ENCODE data around the gene RFXANK.
A peak's percentile ranks its signal among the peaks of the same experiment; 100 is the strongest.

Gene RFXANK

DNA sequence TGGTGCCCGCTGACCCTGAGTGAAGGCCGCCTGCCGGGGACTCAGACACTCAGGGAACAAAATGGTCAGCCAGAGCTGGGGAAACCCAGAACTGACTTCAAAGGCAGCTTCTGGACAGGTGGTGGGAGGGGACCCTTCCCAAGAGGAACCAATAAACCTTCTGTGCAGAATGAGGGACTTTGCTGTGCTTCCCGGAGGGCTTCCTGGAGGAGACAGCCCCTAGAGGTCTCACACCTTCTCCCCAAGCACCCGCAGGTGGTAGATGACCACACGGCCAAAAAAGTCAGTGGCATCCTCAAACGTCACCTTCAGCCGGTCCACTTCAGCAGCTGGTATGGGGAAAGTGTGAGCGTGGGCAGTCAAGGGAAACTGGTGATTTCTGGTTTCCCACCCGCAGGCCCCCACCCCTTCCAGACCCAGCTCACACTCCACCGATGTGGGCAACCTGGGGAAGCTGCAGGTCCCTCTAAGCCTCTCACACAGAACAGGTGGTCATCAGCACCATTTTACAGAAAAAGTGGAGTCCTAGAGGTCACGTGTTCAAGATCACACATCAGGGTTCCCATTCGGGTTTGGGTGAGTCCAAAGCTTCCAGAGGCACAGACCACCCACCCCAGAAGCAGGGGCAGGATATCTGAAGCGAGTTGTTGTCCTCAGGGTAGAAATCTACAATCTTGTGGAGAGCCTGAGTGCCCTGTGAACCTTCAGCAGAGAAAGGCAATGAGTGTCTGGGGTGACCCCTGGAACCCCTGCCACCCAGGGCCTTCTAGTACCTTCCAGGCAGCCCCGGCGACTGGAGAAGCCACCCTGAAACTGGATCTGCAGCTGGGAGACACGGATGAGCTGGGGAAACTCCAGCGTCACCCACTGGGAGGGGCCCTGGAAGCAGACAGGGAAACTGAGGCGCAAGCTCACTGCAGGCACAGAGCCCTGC is 9.9 kb downstream of the RFXANK start:
- TF ChIP-seq, protein P1, sequence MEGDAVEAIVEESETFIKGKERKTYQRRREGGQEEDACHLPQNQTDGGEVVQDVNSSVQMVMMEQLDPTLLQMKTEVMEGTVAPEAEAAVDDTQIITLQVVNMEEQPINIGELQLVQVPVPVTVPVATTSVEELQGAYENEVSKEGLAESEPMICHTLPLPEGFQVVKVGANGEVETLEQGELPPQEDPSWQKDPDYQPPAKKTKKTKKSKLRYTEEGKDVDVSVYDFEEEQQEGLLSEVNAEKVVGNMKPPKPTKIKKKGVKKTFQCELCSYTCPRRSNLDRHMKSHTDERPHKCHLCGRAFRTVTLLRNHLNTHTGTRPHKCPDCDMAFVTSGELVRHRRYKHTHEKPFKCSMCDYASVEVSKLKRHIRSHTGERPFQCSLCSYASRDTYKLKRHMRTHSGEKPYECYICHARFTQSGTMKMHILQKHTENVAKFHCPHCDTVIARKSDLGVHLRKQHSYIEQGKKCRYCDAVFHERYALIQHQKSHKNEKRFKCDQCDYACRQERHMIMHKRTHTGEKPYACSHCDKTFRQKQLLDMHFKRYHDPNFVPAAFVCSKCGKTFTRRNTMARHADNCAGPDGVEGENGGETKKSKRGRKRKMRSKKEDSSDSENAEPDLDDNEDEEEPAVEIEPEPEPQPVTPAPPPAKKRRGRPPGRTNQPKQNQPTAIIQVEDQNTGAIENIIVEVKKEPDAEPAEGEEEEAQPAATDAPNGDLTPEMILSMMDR (IDR thresholded peaks at IDR 0.05; ENCODE audit: low read depth, low read length, missing control alignments): no peak
- H3K4me3 ChIP-seq (replicated peaks; ENCODE audit: low read depth, low read length): peak overlapping the region; percentile 70
- no peak for DNase-seq (ENCODE audit: extremely low read depth, low read depth)

DNA sequence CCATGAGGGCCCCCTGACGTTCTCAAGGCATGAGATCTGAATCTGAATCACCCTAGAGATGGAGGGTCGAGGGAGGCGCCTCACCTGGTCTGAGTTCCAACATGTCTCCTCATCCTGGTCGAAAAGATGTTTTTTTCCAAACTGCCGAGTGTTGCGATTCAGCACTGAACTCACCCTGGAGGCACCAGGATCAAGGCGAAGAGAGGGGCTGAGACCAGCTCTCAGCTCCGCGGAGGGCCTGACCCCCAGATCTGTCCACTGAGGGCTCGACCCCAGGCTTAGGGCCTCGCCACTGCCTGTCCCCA is 10.6 kb downstream of the RFXANK start:
- TF ChIP-seq, protein P1 (IDR thresholded peaks at IDR 0.05; ENCODE audit: low read depth, low read length, missing control alignments): no peak
- peak overlapping the region; percentile 70 for H3K4me3 ChIP-seq (replicated peaks; ENCODE audit: low read depth, low read length)
- no peak for DNase-seq (ENCODE audit: extremely low read depth, low read depth)

DNA sequence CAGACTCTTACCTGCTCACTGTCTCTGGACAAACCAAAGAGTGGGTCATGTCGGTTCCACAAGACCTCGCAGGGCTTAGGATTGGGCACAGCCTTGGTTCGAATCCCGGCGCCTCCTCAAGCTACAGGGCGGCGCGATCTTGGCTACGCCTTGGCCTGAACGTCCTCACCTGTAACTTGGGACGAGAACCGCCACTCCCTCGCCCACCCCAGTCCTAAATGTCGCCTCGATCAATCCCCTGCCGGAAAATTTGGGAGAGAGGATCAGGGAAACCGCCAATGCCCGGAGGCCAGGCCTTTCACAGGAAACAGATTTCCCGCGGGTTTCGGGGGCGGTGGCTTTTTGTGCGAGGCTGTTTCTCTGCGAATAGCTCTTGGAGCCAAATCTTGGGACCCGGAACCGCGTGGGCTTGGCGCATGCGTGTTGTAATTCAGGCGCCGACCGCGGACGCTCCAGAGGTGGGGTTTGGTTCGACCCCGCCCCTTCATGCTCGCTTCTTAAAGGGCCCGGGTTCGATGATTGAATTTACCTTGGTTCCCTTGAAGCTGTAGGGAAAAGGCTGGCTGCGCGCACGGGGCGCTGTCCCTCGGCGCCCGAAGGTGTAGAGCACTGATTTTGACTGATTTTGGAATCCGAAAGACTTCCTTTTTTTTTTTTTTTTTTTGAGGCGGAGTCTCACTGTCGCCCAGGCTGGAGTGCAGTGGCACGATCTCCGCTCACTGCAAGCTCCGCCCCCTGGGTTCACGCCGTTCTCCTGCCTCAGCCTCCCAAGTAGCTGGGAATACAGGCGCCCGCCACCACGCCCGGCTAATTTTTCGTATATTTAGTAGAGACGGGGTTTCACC is 11.2 kb downstream of the RFXANK start, which contains the start of gene NR2C2AP:
NR2C2AP (minus strand) TSS at position 403 of the 845 bp plus-strand sequence; CDS start at position 49, 354 bp downstream.
- DNase-seq (ENCODE audit: extremely low read depth, low read depth): peak; percentile 82
- TF ChIP-seq, protein P1 (IDR thresholded peaks at IDR 0.05; ENCODE audit: low read depth, low read length, missing control alignments): no peak
- peak within 1 kb of the TSS; percentile 70 for H3K4me3 ChIP-seq (replicated peaks; ENCODE audit: low read depth, low read length)

DNA sequence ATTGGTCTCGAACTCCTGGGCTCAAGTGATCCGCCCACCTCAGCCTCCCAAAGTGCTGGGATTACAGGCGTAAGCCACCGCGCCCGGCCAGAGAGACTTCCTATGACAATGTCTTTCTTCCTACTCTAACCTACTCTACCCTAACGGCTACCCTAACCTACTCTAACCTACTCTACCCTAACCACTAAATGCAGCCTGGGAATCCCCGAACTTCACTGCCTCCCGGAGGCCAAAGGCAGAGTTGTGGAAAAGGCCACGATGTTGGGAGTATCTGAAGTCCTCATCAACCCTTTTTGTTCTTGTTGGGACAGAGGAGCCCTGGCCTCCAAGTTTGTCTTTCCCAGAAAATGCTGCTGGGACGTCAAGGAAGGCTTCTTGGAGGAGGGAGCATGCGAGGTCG is 12.1 kb downstream of the RFXANK start:
- no peak for DNase-seq (ENCODE audit: extremely low read depth, low read depth)
- TF ChIP-seq, protein P1 (IDR thresholded peaks at IDR 0.05; ENCODE audit: low read depth, low read length, missing control alignments): no peak
- no peak overlapping the region for H3K4me3 ChIP-seq (replicated peaks; ENCODE audit: low read depth, low read length)

DNA sequence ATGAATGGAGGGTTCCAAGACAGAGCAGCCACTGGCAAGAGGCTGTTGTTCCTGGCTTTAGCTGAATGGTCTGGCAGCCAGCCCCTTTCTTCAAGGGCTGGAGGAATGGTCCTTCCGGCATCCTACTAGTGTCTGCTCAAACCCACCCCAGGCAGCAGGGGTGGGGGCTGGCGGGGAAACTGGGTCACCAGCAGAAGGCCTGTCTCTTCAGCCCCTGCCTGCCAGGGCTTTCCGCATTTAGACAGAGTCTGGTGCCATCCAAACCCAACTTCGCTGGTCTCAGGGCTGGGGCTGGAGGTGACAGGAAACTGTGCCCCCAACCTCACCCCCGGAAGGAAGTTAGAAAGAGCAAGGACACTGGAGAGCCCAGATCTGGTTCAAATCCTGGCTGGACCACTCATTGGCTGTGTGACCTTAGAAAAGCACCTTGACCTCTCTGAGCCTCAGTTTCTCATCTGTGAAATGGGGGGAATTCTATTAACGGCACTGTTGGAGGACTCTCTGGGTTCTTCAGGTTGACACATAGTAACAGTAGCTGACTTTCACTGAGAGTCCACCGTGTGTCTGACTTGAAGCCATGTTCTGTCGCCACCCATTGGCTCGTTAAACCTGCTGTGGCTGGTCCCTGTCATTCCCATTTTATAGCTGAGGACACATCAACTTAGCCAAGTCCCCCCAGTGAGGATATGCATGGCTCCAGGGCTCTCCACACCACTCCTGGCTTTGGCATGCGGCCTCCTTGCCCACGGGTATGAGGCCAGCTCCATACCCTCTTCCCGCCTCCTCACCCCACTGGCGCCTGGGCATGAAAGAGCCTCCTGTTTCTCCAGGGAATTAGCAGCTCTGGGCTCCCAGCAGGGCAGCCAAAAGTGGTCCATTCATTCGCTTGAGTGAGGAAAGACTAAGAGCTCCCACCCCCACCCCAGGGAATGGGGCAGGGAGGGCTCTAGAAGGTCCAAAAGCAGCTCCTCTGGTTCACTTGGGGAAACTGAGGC is 13.7 kb downstream of the RFXANK start:
- H3K4me3 ChIP-seq (replicated peaks; ENCODE audit: low read depth, low read length): no peak overlapping the region
- no peak for DNase-seq (ENCODE audit: extremely low read depth, low read depth)
- TF ChIP-seq, protein P1 (IDR thresholded peaks at IDR 0.05; ENCODE audit: low read depth, low read length, missing control alignments): no peak

DNA sequence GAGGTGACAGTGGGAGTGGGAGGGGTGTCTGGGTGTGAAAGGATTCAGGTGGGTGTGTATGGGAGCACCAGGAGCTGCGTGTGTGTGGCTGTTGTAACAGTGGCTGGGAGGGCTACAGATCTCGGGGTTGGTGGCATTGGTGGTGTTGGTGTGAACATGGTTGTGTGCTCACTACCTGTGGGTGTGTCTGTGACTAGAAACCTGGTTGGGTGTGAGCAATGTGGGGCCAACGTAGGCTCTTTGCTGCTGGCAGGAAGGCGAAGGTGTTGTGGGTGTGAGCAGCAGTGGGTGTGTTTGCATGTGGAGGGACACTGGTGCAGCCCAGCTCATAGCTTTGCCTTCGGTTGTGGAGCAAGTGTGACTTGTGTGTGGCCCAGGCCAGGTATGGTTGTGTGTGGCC is 14.9 kb downstream of the RFXANK start:
- DNase-seq (ENCODE audit: extremely low read depth, low read depth): no peak
- TF ChIP-seq, protein P1 (IDR thresholded peaks at IDR 0.05; ENCODE audit: low read depth, low read length, missing control alignments): no peak
- no peak overlapping the region for H3K4me3 ChIP-seq (replicated peaks; ENCODE audit: low read depth, low read length)
